Sciatic nerve (tissue), 2 donors: Measurements from ENCODE around the gene OR13H1. TPM values are rescaled to one million over a fixed set of nuclear protein-coding genes. Genes with fewer than 3 reads are reported as not detected.
"Not testable (repeated sequence)": the region's sequence is repeated elsewhere in the genome, so short reads cannot be mapped to it uniquely, and the experiment has no call there.

ENCODE experiments used
- ATAC-seq: fragments of 200-7000 bp; cut with Tn5 transposase; one replicate; pipeline ENCODE4 v1.9.1; 2020; ENCODE audit warnings: mild to moderate bottlenecking, moderate library complexity
- DNase-seq: peaks from one replicate; pipeline ENCODE4 v3.0.0-alpha.2; 2020; ENCODE audit warnings: low spot score
- intact Hi-C: fragments of 100-400 bp; cut with DNase I; formaldehyde crosslinking; loops from one replicate; pipeline ENCODE4 v1.14.2; 2022
- total RNA-seq: library from RNA; stranded (reverse); fragmentation: NEBNext Ultra II Directional; extraction: Animal tissue kit (Norgen Biotek cat#: 25700); gene quantifications from one replicate; pipeline ENCODE4 v1.2.1, GENCODE V29; 2021
- donor health status: DM: no; HTN: no; CAD: no.
- donor health status: DM: no; HTN: no; CAD: no.

OR13H1 gene
- total RNA-seq = not detected

DNA sequence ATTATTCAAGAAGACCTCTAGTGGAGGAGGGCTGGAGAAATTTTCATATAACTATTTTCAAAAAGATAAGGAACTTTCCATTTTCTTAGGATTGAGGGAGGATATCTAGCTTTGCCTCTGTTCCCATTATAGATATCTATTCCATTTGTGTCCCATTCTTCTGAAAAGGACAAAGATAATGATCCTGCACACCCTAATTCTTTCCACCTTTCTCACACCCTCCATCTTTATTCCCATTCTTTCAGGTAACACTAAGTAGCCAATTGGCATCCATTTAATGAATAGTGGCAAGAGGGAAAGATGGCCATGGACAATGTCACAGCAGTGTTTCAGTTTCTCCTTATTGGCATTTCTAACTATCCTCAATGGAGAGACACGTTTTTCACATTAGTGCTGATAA lies at the start of gene OR13H1:
Gene OR13H1 (plus strand): TSS at position 301 of the 400 bp plus-strand sequence. CDS start 0 bp downstream, at position 301.
- DNase-seq (no peak), ATAC-seq (no peak)
- intact Hi-C loops = no loop called here

GRCh38 chrX:131501556-131501955 lies 42.3 kb upstream of the OR13H1 start:
- intact Hi-C loops, ATAC-seq, DNase-seq: not testable (repeated sequence)

- DNase-seq (no peak), ATAC-seq (no peak)
- intact Hi-C loops = no loop called here
Observed at GRCh38 chrX:131513159-131513914, 30.5 kb upstream of the OR13H1 start.

DNA sequence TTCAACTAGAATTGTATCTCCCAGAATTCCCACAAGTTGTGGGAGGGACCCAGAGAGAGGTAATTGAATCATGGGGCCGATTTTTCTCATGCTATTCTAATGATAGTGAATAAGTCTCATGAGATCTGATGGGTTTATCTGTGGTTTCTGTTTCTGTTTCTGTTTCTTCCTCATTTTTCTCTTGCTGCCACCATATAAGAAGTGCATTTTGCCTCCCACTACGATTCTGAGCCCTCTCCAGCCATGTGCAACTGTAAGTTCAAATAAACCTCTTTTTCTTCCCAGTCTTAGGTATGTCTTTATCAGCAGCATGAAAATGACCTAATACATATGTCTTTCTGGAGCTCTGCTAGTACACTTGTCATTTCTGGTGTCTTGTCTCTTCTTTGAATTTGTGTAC lies 22.1 kb upstream of the OR13H1 start:
- ATAC-seq (no peak), DNase-seq (no peak)
- intact Hi-C loops = no loop called here

DNA sequence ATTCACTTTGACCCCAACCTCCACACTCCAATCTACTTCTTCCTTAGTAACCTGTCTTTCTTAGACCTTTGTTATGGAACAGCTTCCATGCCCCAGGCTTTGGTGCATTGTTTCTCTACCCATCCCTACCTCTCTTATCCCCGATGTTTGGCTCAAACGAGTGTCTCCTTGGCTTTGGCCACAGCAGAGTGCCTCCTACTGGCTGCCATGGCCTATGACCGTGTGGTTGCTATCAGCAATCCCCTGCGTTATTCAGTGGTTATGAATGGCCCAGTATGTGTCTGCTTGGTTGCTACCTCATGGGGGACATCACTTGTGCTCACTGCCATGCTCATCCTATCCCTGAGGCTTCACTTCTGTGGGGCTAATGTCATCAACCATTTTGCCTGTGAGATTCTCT lies 344 bp downstream of the OR13H1 start:
- intact Hi-C loops = no loop called here
- no peak for DNase-seq
- ATAC-seq = no peak

DNA sequence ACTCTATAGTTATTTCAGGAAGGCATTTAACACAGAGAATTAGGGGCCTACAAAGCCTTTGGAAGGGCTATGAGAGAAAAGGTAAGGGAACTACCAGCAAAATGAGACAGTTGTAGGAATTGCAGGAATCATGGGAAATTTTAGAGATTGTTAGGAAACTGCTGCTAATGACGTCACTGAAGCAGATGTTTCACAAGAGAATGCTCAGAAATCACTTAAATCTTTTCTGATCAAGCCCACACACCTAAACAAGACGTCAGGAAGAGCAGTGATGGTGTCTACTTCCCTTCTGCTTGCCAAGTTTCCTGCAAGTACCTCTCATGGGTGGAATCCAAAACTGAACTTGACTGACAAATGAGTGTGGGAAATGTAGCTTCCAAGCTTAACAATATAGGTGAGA lies 5.1 kb downstream of the OR13H1 start:
- DNase-seq (no peak), ATAC-seq (no peak)
- intact Hi-C loops = no loop called here

DNA sequence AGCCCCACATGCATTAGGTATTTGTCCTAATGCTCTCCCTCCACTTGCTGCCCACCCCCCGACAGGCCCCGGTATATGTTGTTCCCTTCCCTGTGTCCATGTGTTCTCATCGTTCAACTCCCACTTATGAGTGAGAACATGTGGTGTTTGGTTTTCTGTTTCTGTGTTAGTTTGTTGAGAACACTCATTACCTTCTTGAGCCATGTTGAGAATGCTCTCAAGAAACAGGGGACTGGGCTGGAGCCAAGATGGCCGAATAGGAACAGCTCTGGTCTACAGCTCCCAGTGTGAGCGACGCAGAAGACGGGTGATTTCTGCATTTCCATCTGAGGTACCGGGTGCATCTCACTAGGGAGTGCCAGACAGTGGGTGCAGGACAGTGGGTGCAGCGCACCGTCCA lies 8.6 kb downstream of the OR13H1 start:
- ATAC-seq, intact Hi-C loops, DNase-seq: not testable (repeated sequence)

DNA sequence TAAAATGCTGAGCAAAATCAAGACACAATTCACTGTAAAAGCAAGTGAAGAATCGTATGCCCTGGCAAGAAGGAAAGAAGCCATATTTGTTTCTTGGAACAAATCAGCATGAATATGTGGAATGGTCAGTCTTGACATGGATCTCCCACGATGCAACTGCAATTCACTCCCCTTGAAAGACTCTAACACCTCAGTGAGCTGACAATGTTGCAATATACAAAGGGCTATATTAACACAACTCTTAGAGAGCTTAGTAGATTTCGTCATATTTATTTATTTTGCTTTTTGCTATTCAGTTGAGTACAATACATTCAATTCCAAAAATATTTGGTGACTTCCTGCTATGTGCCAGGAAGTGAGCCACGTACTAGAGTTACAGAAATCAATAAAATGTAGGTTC lies 14.7 kb downstream of the OR13H1 start:
- no peak for DNase-seq
- ATAC-seq = no peak
- intact Hi-C loops = no loop called here

DNA sequence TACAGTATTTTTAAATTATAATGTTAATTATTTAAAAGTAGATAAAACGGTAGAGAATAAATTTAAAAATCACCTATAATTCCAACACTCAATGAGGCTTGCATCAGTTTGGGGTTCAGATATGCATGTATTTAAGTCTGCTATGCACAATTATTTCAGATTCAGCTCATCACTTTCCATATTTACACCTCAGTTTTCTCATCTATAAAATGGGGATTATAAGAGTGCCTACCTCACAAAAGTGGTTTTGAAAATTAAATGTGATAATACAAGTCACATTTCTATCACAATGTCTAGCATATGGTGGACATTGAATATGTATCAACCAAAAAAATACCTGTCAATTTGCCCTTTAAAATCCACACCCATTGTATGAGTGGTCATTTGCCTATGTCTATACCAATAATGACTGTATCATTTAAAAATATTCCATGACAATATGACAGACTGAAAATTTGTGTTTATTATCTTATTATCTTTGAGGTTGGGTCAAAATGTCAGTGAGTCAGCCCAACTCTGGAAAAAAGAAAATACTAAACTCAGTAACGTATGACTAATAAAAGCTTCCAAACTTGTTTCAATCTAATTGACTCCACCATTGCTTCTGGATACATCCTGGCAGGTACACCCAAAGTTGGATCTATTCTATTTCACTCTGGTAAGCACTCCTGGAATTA lies 20.8 kb downstream of the OR13H1 start:
- no peak for DNase-seq
- ATAC-seq = no peak
- intact Hi-C loops = no loop called here

DNA sequence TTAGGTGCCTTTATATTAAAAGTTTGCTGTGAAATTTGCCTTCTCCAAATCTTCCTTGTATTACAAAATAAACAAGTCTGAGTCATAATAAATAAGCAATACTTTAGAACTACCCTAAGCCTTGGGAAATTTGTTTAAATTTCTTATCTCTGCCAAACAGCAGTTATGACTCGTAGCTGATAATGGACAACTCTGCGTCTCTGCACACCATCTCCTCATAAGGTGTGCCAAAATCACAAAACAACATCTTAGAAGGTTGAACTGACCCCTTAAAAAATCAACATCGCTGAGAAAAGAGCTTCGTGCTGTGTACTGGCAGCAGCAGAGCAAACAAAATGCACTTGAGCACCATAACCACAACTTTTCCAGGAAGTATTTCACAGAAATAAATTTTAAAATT lies 22.0 kb downstream of the OR13H1 start:
- DNase-seq (no peak), ATAC-seq (no peak)
- intact Hi-C loops = no loop called here

GRCh38 chrX:131571348-131571747 lies 27.5 kb downstream of the OR13H1 start:
- ATAC-seq (no peak), DNase-seq (no peak)
- intact Hi-C loops = no loop called here

DNA sequence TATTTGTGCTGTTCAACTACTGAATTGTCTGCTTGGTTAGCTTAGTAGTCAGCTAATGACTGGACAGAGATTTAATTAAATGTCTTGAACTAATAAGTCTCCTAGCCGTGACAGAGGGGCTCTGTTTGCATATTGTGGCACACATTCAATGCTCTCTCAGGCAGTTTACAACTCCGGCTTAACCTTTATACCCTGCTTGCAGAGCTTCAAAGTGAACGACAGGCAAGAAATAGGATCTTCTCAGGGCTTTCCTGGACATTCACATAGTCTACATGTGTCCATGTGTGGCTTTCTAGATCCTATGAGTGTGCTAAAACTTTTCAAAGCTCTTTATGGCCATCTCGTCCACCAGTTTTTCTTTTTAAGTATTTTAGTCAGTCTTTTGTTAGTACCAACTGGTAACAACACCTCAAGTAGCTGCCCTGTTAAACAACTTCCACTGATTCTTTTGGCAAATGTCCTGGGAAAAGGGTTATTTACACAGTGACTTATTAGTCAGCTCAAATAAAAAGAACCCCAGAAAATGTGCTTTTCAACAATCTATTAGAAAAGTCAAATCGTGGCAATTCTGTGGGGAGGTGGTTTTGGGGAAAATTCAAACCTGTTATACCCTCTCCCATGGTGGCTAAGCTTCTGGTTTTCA lies 28.6 kb downstream of the OR13H1 start:
- intact Hi-C loops = no loop called here
- no peak for ATAC-seq
- no peak for DNase-seq

DNA sequence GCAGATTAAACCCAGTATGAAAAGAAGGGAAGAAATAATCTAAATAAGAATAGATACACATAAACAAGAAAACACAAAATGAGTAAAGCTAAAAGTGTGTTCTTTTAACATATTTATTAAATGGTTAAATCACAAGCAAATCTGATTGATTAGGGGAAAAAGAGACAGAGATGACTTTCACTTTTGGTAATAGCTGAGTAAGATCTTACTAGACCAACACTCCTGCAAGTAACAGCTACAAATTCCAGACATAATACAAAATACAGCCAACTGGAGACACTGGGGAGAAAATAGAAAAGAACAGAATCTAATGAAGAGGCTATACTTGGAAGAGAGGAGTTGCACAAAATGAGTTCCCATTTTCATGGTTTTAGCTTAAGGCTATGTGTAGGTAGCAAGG lies 33.5 kb downstream of the OR13H1 start:
- no peak for ATAC-seq
- intact Hi-C loops = no loop called here
- no peak for DNase-seq

GRCh38 chrX:131577999-131578734 lies 34.3 kb downstream of the OR13H1 start:
- DNase-seq (no peak), ATAC-seq (no peak)
- intact Hi-C loops = no loop called here

GRCh38 chrX:131578735-131579367 lies 35.0 kb downstream of the OR13H1 start:
- ATAC-seq, DNase-seq, intact Hi-C loops: not testable (repeated sequence)

GRCh38 chrX:131588995-131589394 lies 45.1 kb downstream of the OR13H1 start:
- ATAC-seq = no peak
- intact Hi-C loops = no loop called here
- DNase-seq = no peak
